ENCODE measurements around the gene LRRFIP1. TPM values are rescaled to one million over a fixed set of nuclear protein-coding genes. Genes with fewer than 3 reads are reported as not detected.

LRRFIP1 gene
- total and polyA plus RNA-seq, 2 of the 13 experiments (the other 11 are each of a cell fraction or from before 2014, with no cell fraction given): 15.9 to 40.5 TPM

GRCh38 chr2:237723602-237724001, 96.2 kb downstream of the LRRFIP1 start (continued):
- TF ChIP-seq MTERF4 (CRISPR knock-in tag; IDR thresholded peaks at IDR 0.05) (0 out of 2 replicates have a peak, but pooled peaks have one; percentile 29), MAFG (CRISPR knock-in tag; IDR thresholded peaks at IDR 0.05) (no peak), ETV5 (CRISPR knock-in tag; IDR thresholded peaks at IDR 0.05; ENCODE audit: borderline replicate concordance) (peak; percentile 31; the same call in 1 of the 2 replicates), KLF6 (CRISPR knock-in tag; IDR thresholded peaks at IDR 0.05) (no peak), SYNCRIP (IDR thresholded peaks at IDR 0.05; ENCODE audit: insufficient read depth, low read depth, low read length) (no peak), HNF4A (CRISPR knock-in tag; IDR thresholded peaks at IDR 0.05) (peak; percentile 95), GABPA (IDR thresholded peaks at IDR 0.05; ENCODE audit: low read depth, low read length) (no peak), GABPA (CRISPR knock-in tag; IDR thresholded peaks at IDR 0.05; ENCODE audit: low read depth) (no peak), XRCC5 (optimal IDR thresholded peaks at IDR 0.05; ENCODE audit: low read length) (peak; percentile 67), ZNF136 (CRISPR knock-in tag; IDR thresholded peaks at IDR 0.05; ENCODE audit: low read depth) (no peak), MNT (IDR thresholded peaks at IDR 0.05) (no peak), DNMT3B (CRISPR knock-in tag; conservative IDR thresholded peaks at IDR 0.05) (no peak), SIN3A (IDR thresholded peaks at IDR 0.05; ENCODE audit: borderline replicate concordance, low read depth, low read length) (peak; percentile 81; the same call in 1 of the 2 replicates), REST (IDR thresholded peaks at IDR 0.05; ENCODE audit: borderline replicate concordance in 1 of 2, low read depth in 1 of 2, low read length in 2 of 2) (no peak), REXO4 (CRISPR knock-in tag; IDR thresholded peaks at IDR 0.05; ENCODE audit: borderline replicate concordance) (no peak)
- TF ChIP-seq, protein P1, sequence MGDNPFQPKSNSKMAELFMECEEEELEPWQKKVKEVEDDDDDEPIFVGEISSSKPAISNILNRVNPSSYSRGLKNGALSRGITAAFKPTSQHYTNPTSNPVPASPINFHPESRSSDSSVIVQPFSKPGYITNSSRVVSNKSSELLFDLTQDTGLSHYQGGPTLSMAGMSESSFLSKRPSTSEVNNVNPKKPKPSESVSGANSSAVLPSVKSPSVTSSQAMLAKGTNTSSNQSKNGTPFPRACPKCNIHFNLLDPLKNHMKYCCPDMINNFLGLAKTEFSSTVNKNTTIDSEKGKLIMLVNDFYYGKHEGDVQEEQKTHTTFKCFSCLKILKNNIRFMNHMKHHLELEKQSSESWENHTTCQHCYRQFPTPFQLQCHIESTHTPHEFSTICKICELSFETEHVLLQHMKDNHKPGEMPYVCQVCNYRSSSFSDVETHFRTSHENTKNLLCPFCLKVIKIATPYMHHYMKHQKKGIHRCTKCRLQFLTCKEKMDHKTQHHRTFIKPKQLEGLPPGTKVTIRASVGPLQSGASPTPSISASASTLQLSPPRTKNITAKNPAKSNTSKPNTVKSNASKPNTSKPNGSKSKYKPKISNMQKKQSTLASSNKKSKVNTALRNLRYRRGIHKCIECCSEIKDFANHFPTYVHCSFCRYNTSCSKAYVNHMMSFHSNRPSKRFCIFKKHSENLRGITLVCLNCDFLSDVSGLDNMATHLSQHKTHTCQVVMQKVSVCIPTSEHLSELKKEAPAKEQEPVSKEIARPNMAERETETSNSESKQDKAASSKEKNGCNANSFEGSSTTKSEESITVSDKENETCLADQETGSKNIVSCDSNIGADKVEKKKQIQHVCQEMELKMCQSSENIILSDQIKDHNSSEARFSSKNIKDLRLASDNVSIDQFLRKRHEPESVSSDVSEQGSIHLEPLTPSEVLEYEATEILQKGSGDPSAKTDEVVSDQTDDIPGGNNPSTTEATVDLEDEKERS (CRISPR knock-in tag; IDR thresholded peaks at IDR 0.05): no peak

All from HepG2 (cell line).